Ovary (tissue), 9 donors: ENCODE results near the gene VASN. TPM values are rescaled to one million over a fixed set of nuclear protein-coding genes. Genes with fewer than 3 reads are reported as not detected.

Source experiments
- DNase-seq, 5 donors: peaks; one replicate each; pipeline ENCODE4 v3.0.0-alpha.2; 2019 to 2020
- H3K27ac ChIP-seq, 2 donors: fragments of 200-600 bp; one replicate each; pipeline versions ENCODE4 v1.5.1 to v1.8.0; 2019 to 2022
- H3K27me3 ChIP-seq: fragments of 200-600 bp; one replicate; pipeline ENCODE4 v1.8.0; 2022
- H3K36me3 ChIP-seq: fragments of 200-600 bp; sonication (generic); one replicate; pipeline ENCODE4 v1.5.1; 2019
- H3K4me1 ChIP-seq: one replicate; pipeline ENCODE4 v1.8.1; 2013; ENCODE audit warnings: mild to moderate bottlenecking, moderate library complexity; ENCODE audit not compliant: insufficient read depth
- H3K4me3 ChIP-seq: fragments of 200-600 bp; sonication (generic); one replicate; pipeline ENCODE4 v1.5.1; 2017
- H3K9me3 ChIP-seq, 2 donors: fragments of 200-600 bp in 1 of 2; sonication (generic) in 1 of 2; one replicate each; pipeline versions ENCODE4 v1.5.1 to v1.8.1; 2013 to 2019; ENCODE audit warnings: mild to moderate bottlenecking in 1 of 2, moderate library complexity in 1 of 2
- EP300 ChIP-seq: sonication (generic); formaldehyde crosslinking; IDR thresholded peaks from one replicate; pipeline ENCODE4 v1.6.1; 2017; ENCODE audit warnings: antibody characterized with exemption
- POLR2A ChIP-seq: fragments of 450-650 bp; IDR thresholded peaks from one replicate; pipeline ENCODE4 v1.6.1; 2017; ENCODE audit warnings: antibody characterized with exemption, mild to moderate bottlenecking, moderate library complexity
- WGBS, 3 donors: extraction: QIAGEN DNeasy Blood & Tissue Kit in 1 of 3; methylation state at CpG; one replicate each; pipeline versions ENCODE4 v1.1.5 to v1.1.7; 2013 to 2017; 5-methylcytosine and 5-hydroxymethylcytosine counted together
- intact Hi-C, 4 donors: fragments of 100-400 bp; cut with DNase I; formaldehyde crosslinking; loops; one replicate each; pipeline versions ENCODE4 v1.11.0 to v1.15.1; 2022 to 2023
- polyA plus RNA-seq, 2 donors: library from polyadenylated mRNA; stranded (reverse); fragments of 200-250 nt in 1 of 2; fragments of 350-450 nt in 1 of 2; fragmentation: Illumina TruSeq in 1 of 2; extraction: RNeasy Lipid Tissue Mini Kit (QIAGEN cat#74804) in 1 of 2; gene quantifications; one replicate each; pipeline ENCODE4 v1.2.3, GENCODE V29; 2013 to 2014
- total RNA-seq, 7 donors: library from RNA; depleted of rRNA in 2 of 7; stranded (reverse); fragments of >200 nt in 2 of 7; fragmentation: NEBNext Ultra II Directional in 3 of 7; extraction: Animal tissue kit (Norgen Biotek cat#: 25700) in 3 of 7; gene quantifications; one replicate each; pipeline versions ENCODE4 v1.1.0 to v1.2.4, GENCODE V29; 2016 to 2023
- TF ChIP-seq, protein P1 (sequence below), 3 donors: fragments of 450-650 bp in 2 of 3; fragments of 200-600 bp in 1 of 3; IDR thresholded peaks; one replicate each; pipeline versions ENCODE4 v1.5.1 to v1.8.0; 2016 to 2022; ENCODE audit warnings: antibody characterized with exemption in 3 of 3, mild to moderate bottlenecking in 1 of 3
- donor health status: DM: no; HTN: no; CAD: no; lungs with moderate emphysema.
- donor health status: DM: no; HTN: no; CAD: no.
- donor health status: Bipolar disorder and iron deficiency.
- donor health status: DM: yes; HTN: yes; CAD: no.
- donor health status: DM: no; HTN: no; CAD: no.
- donor health status: DM: yes; HTN: yes; CAD: no.

The VASN gene
- total and polyA plus RNA-seq, 9 donors, result 2.4 to 49.5 (median 43.5) TPM

DNA sequence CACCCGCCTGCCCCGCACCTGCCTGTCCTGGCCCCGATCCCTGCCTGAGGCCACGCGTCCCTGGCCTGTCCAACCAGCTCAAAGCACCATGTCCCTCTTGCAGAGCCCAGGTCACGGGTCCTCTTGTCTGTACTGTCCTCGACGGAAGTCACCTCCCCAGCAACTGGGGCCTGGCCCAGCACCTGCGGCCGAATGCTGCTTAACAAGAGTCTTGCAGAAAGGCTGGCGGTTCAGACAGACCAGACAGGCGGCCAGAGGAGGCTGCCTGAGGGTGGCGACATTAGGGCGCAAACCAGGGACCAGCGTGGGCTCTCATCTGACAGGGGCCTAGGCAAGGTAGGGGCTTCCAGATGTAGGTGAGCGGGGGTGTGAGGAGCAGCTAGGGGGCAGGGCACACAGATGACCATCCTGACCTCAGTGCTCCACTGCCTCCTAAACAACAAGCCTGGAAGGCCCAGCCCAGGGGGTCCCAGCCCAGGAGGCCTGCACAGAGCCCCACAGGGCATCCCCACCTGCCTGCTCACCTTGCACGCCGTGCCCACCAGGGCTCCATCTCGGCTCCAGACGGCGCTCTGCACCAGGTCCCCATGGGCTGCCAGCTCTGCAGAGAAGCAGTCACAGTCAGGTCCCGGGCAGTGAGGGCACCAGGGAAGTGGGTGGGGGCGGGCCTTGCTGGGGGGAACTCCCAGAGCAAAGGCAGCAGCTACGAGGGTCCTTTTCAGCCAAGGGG is 33.5 kb downstream of the VASN start:
- Histone ChIP-seq H3K27ac (no peak overlapping the region), H3K9me3 (no peaks in the 10 kb centered on the region), H3K4me3 (no peak overlapping the region), H3K4me1 (no peaks in the 10 kb centered on the region), H3K27me3 (no peaks in the 10 kb centered on the region), H3K36me3 (no peaks in the 10 kb centered on the region)
- intact Hi-C loops, result loop anchor here in 1 of 4 donors (5.0 kb wide), 2 partner anchors 118 to 198 kb away; no protein-coding TSS in a partner anchor
- no peak for TF ChIP-seq POLR2A
- TF ChIP-seq, protein P1, sequence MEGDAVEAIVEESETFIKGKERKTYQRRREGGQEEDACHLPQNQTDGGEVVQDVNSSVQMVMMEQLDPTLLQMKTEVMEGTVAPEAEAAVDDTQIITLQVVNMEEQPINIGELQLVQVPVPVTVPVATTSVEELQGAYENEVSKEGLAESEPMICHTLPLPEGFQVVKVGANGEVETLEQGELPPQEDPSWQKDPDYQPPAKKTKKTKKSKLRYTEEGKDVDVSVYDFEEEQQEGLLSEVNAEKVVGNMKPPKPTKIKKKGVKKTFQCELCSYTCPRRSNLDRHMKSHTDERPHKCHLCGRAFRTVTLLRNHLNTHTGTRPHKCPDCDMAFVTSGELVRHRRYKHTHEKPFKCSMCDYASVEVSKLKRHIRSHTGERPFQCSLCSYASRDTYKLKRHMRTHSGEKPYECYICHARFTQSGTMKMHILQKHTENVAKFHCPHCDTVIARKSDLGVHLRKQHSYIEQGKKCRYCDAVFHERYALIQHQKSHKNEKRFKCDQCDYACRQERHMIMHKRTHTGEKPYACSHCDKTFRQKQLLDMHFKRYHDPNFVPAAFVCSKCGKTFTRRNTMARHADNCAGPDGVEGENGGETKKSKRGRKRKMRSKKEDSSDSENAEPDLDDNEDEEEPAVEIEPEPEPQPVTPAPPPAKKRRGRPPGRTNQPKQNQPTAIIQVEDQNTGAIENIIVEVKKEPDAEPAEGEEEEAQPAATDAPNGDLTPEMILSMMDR (IDR thresholded peaks at IDR 0.05), result no peak
- no peak for TF ChIP-seq EP300
- peak in 3 of 5 donors; percentile 19 to 25 (median 20) for DNase-seq
- WGBS, 3 donors, result 91 to 93% (median 92%) methylated on average over 21 to 24 of the region's 24 CpGs

DNA sequence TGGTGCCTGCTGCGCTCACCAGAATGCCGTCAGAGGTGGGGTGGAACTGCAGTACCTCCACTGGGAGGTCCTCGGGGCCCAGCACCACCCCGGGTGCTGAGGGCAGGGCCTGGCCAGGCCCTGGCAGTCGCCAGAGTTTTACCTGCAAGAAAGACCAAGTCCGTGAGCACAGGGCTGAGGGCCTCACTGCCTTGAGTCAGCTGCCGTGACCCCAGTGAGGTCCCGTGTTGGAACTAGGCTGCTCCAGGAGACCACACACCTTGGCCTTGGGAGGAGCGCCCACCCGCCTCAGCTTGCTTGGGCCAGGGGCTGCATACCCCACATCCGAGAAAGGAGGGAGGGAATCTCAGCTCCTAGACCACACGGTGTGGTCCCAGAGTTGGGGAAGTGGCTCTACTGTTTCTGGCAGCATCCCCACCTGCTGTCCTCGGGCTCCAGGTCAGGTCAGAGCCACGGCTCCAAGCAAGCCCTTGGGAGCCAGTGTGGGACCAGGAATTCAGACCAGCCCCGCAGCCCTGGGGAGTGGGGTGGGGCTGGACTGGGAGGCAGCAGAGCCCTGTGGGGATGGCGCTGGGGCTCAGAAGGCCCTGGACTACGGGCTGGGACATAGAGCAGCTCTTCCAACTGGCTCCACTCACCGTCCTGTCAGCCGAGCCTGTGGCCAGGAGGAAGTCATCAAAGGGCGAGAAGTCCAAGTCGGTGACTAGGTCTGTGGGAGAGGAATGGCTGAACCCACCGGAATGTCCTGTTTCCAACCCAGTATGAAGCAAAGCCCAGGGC is 36.1 kb downstream of the VASN start:
- H3K4me3 ChIP-seq, result no peak overlapping the region
- peak in 1 of 5 donors; percentile 13 for DNase-seq
- H3K27me3 ChIP-seq, result no peaks in the 10 kb centered on the region
- H3K36me3 ChIP-seq, result no peaks in the 10 kb centered on the region
- no peaks in the 10 kb centered on the region for H3K9me3 ChIP-seq
- no peak for TF ChIP-seq EP300
- TF ChIP-seq POLR2A, result no peak
- TF ChIP-seq, protein P1 (IDR thresholded peaks at IDR 0.05), result no peak
- 82 to 83% (median 83%) methylated on average over 19 to 22 of the region's 22 CpGs for WGBS, 3 donors
- no peak overlapping the region for H3K27ac ChIP-seq
- H3K4me1 ChIP-seq, result peaks cover 4% of the 10 kb centered on the region
- intact Hi-C loops, result no loop called here

DNA sequence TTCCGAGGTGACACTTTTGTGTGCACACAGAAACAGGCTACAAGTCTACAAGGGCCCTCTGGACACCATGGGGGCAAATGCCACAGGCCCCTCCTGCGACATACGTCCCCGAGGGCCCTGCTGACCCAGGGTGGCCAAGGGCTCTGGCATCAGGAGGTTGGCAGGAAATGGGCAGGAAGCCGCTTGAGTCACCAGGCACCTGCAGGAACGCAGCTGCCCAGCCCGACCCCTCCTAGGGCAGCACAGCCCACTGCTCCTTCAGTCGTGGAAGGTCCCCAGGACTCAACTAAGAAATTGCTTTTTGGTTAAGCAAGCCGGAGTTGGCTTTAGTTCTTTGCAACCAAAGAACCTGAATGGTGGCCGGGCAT is 36.7 kb downstream of the VASN start:
- TF ChIP-seq POLR2A, result no peak
- TF ChIP-seq, protein P1 (IDR thresholded peaks at IDR 0.05), result no peak
- no peak for TF ChIP-seq EP300
- peaks cover 4% of the 10 kb centered on the region for H3K4me1 ChIP-seq
- no peaks in the 10 kb centered on the region for H3K9me3 ChIP-seq
- no peak overlapping the region for H3K4me3 ChIP-seq
- intact Hi-C loops, result no loop called here
- H3K36me3 ChIP-seq, result no peaks in the 10 kb centered on the region
- WGBS, 3 donors, result 87 to 90% (median 90%) methylated on average over 10 of the region's 10 CpGs
- DNase-seq, result no peak
- no peaks in the 10 kb centered on the region for H3K27me3 ChIP-seq
- H3K27ac ChIP-seq, result no peak overlapping the region

DNA sequence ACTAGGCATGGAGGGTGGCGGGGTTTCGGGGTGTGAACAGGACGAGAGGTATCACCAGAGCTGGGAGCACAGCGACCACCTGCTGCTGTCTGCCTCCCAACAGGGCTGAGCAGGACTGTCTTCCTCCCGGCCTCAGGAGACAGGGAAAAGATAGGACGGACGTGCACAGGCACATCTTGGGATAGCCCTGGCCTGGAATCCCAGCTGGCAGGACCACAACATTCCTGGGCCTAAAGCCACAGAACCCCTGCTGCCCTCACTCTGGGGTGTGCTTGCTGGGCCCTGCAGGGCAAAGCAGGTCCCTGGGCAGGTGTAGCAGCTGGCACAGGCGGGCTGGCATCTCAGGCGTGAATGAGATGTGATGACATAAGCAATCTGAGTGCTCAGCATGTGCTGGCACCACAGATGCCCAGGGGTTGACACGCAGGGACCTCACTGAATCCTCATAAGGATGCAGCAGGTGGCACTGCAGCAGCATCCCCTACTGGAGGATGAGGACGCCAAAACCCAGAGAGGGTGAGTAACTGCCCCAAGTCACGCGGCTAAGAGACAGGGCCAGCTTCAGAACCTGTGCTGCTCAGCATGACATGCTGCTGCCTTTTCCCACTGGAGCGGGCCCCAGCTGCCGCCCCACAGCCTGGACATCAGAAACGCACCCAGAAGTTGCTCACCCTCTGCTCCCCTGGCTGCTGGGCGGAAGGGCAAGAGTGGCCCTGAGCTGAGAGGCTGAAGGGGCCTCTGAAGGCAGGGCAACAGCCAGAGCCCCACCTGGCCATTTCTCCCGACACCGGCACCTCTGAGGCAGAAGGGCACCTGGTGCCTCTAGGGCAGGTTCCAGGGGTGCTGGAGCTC is 37.7 kb downstream of the VASN start:
- no peak overlapping the region for H3K27ac ChIP-seq

More for the DNA sequence above, 37.7 kb downstream of the VASN start:
- H3K36me3 ChIP-seq, result no peaks in the 10 kb centered on the region
- TF ChIP-seq EP300, result no peak
- no peak for TF ChIP-seq POLR2A
- TF ChIP-seq, protein P1 (IDR thresholded peaks at IDR 0.05), result no peak
- intact Hi-C loops, result no loop called here
- H3K9me3 ChIP-seq, result no peaks in the 10 kb centered on the region
- H3K4me3 ChIP-seq, result no peak overlapping the region
- DNase-seq, result peak in 2 of 5 donors; percentile 29 to 35
- no peaks in the 10 kb centered on the region for H3K27me3 ChIP-seq
- 87 to 90% (median 87%) methylated on average over 19 of the region's 19 CpGs for WGBS, 3 donors
- H3K4me1 ChIP-seq, result peaks cover 4% of the 10 kb centered on the region
